NCI-H1048 (cell line): ENCODE measurements around the gene SIAH1.
"Not testable (repeated sequence)": the region's sequence is repeated elsewhere in the genome, so short reads cannot be mapped to it uniquely, and the experiment has no call there.

Source experiments
- DNase-seq: peaks from one replicate; lab custom pipeline; 2025; lab: John Stamatoyannopoulos, UW

SIAH1 gene

DNA sequence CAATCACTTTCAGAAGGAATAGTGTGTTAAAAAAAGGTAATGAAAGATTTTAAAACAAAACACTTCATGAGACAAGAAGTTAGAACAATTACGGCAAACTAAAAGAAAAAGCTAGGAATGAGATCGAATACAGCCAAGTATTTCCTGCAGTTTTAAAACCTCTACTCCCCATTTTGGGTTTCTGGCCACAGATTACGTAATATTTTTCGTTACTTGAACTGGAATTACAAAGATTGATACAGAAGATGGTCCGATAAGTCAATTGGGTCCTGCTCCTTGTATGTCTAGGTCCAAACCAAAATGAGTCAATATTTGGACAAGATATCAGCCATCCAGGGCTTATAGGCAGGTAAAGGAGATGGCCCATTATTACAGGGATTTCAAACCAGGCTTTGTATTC lies 52.2 kb downstream of the SIAH1 start:
- DNase-seq: no peak

DNA sequence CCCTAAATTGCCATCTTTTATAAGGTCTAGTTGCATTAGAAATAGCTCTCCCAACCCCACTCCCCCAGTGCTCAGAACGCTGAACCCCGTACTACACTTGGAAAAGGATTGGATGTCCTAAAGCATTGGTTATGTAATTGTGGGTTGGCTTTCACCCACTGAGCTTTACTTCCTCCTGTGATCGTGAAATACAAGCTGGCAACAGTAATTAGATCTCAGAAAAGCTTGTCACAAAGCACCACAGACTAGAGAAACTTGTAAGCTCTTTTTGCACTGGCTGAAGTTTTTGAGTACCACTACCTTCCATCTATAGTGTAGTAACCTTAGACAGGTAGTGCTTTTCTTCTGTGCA lies 54.4 kb downstream of the SIAH1 start:
- DNase-seq: no peak

GRCh38 chr16:48330189-48330840 lies 54.9 kb downstream of the SIAH1 start:
- no peak for DNase-seq

GRCh38 chr16:48329138-48329537 lies 56.1 kb downstream of the SIAH1 start:
- no peak for DNase-seq

GRCh38 chr16:48326915-48327314 lies 58.3 kb downstream of the SIAH1 start:
- DNase-seq: no peak

DNA sequence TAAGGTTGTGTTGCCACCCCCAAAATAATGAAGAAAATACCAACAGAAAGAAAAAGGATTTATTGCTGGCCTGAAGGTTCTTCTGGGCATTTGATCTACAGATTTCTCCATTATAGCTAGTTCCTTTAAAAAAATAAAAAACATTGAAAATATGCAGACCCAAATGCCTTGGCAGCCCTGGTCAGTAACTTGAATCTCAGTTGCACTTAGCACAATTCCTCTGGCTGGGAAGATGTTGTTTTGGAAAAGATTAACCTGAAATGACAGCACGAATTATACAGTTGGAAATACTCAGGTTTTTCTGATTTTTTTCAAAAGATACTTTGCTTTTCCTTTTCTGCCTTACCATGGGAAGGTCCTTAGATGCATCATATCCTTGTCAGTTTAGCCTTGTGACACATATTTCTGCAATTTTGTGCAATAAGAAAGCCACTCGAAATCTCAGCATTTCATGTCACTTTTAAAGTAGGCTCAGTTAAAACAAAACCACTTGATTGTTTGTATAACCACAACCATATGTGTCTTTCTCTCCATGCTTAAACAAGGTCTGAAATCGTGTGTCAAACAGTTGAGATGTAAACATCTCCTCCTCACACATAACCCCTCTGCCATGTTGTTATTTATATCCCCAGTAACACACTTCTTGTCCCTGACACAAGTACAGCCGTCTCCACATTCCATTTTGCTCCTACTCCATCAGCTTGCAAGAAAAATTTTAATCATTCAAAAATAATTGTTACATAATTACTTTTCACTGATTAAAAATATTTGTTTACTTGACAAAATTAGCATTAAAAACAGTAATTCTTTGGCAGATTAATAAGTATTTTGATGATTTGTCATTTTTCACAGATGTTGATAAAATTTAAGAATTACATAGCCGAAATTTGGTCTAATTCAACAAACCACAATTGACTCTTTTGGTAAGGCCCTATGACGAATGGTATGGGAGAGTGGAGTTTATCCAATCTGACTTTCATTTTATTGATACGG lies 61.1 kb downstream of the SIAH1 start:
- DNase-seq: no peak

GRCh38 chr16:48321317-48322036 lies 63.7 kb downstream of the SIAH1 start:
- no peak for DNase-seq

- no peak for DNase-seq
These were observed 66.6 kb downstream of the SIAH1 start for GRCh38 chr16:48318630-48319029.

- no peak for DNase-seq
These were observed 67.4 kb downstream of the SIAH1 start for GRCh38 chr16:48317614-48318315.

- DNase-seq: no peak
These were observed 68.2 kb downstream of the SIAH1 start for GRCh38 chr16:48317026-48317425.

GRCh38 chr16:48313905-48314304 lies 71.3 kb downstream of the SIAH1 start:
- DNase-seq: not testable (repeated sequence)

DNA sequence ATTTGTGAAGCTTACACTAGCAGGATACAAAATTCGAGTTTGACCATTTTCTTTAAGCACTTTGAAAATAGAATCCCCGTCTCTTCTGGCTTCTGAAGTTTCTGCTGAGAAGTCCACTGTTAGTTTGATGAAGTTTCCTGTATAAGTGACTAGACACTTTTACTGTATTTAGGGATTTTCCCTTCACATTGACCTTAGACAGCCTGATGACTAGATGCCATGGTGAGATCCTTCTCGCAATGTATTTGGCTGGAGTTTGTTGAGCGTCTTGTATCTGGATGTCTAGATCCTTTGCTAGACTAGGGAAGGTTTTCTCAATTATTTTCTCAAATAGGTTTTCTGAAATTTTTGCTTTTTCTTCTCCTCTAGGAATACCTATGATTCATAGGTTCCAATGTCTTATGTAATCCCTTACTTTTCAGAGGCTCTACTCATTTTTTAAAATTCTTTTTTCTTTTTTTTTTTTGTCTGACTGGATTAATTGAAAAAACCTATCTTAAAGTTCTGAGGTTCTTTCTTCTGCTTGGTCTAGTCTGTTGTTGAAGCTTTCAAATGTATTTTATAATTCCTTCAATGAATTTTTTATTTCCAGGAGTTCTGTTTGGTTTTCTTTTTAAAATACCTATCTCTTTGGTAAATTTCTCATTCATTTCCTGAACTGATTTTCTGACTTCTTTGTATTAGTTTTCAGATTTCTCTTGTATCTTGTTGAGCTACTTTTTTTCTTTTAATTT lies 74.1 kb downstream of the SIAH1 start:
- DNase-seq: no peak
